Left renal cortex interstitium (tissue), 4 donors: ENCODE results near the gene SYPL1. TPM values are rescaled to one million over a fixed set of nuclear protein-coding genes. Genes with fewer than 3 reads are reported as not detected.

Experiments used
- DNase-seq, 4 donors: peaks; one replicate each; pipeline ENCODE4 v3.0.0-alpha.2; 2013; ENCODE audit warnings: low read depth in 4 of 4, low spot score in 2 of 4, missing footprints in 1 of 4
- polyA plus RNA-seq, 4 donors: library from polyadenylated mRNA; unstranded; fragments of 120-200 nt; gene quantifications; one replicate each; pipeline ENCODE4 v1.2.1, GENCODE V29; 2013; ENCODE audit not compliant: insufficient read length in 4 of 4

The SYPL1 gene
- polyA plus RNA-seq, 4 donors = 110 to 156 (median 132) TPM

DNA sequence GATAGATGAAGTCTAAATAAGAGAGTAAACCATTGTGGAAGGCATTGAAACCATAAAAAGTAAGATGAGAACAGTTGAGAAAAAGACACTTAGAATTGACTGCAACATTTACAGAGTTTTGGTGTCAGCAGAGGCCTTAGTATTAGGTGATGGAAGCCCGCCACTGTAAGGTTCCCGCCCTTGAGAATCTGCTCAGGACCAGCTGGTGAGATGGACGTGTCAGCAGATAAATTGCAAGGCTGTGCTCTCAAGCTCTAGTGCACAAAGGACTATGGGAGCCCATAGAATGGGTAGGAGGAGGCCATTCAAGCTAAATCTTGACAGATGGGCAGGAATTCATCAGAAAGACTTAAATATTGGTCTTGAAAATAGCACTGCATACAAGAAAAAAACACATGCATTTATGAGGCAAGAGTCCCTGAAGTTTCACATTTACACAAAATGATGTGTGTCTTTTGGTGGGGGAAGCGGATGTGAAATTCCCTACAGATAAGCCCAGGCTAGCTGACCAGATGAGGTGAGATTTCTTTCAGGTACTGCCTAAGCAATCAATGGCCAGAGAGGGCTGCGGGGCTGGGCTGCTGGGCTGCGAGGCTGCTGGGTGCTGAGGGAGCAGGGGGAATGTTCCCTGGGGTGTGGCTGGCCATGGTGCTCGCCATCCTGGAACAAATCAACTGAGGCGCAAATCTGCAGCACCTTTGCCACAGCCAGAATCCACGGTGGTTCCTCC lies 42.5 kb downstream of the SYPL1 start:
- DNase-seq = no peak

GRCh38 chr7:106068986-106069385 lies 43.1 kb downstream of the SYPL1 start:
- DNase-seq = no peak

GRCh38 chr7:106068538-106068961 lies 43.6 kb downstream of the SYPL1 start:
- DNase-seq = no peak

DNA sequence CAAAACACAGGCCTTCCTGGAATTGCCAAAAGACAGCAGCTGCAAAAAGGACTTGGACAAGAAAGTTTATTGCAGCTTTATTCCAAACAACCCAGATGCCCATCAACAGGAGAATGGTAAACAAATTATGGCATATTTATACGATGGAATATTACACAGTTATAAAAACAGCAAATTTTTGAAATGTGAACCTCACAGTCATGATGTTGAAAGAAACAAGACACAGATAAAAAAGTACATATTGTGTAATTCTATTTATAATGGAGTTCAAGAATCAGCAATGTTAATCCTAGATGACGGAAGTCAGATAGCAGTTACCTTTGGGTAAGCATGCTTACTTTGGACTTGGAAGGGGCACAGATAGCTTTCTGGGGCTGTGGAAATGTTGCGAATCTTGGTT lies 44.4 kb downstream of the SYPL1 start:
- no peak for DNase-seq

- no peak for DNase-seq
These were observed 46.3 kb downstream of the SYPL1 start for GRCh38 chr7:106065575-106066500.

DNA sequence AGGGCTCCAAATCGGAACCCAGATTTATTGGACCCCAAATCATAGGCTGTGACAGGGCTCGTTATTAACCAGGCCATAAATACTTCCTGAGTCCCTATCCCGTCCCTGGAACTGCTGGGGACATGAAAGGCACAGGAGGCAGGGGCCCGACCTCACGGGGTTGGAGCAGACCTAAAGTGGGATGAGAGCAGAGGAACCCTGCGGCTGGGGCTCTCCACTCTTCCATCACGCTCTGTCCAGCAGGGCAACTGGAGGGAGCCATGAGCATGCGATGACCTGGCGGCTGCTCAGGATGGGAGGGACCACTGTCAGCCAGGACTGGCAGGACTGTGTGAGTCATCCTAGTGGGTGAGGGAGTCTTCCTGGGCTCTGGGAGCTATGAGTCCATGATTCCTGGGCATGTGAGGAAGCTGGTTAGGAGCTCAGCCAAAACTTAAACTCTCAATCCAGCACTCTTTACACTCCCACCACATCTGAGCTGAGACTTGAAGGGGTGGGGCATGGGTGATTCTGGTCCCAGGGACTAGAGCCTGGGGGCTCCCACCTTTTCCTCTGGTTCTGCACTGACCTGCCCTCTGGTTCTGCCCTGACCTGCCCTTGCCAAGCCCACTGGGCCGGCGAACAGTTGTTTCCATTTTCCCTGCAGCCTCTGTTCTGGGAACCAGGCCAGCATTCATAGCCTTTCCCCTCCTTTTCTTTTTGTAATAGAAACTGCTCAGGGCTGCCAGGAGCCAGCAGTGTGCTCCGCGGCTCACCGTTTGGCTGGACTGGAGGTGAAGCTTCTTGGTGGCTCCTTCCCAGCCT lies 47.1 kb downstream of the SYPL1 start:
- DNase-seq = no peak

DNA sequence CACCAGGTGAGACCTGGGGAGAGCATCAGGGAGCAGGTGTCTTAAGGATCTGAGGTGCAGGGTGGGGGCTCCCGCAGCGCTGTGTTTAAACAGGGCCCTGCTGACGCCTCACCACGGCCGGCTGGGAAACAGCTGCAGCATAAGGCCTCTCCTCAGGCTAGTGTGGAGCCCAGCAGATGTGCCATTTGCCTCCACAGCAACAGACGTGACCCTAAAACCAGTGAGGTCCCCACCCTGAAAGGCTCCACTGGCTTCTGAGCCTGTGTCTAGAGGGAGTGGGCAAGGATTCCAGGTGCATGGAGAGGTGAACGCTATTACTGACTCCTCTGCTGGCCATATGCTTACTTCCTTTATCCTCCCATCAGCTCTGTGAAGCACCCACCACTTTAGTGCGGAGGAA lies 47.8 kb downstream of the SYPL1 start:
- DNase-seq = no peak

GRCh38 chr7:106063692-106064091 lies 48.4 kb downstream of the SYPL1 start:
- DNase-seq = no peak

GRCh38 chr7:106063024-106063423 lies 49.1 kb downstream of the SYPL1 start:
- DNase-seq = no peak

GRCh38 chr7:106062521-106062931 lies 49.6 kb downstream of the SYPL1 start:
- no peak for DNase-seq

DNA sequence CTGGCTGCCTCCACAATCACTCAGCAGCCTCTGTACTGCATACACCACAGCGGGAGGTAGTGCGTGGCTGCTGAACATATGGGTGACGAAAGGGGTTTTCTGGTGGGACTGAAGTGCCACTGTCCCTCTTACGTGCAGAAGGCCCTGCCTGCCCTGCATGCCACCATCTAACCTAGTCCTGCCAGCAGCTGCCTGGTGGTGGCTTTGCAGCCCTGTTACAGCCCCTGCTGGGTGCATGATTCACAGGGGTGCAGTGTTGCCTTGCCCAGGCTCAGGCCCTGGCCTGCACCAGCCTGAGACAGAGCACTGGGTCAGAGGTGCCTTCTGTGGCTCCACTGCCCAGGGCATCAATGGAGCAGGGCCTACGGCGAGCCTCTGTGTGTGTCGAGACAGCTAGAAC lies 50.1 kb downstream of the SYPL1 start:
- DNase-seq = no peak

- DNase-seq = no peak
These were observed 50.7 kb downstream of the SYPL1 start for GRCh38 chr7:106061301-106061979.

GRCh38 chr7:106060394-106060920 lies 51.7 kb downstream of the SYPL1 start:
- no peak for DNase-seq

- no peak for DNase-seq
These were observed 52.6 kb downstream of the SYPL1 start for GRCh38 chr7:106059556-106059955.

- DNase-seq = no peak
These were observed 53.2 kb downstream of the SYPL1 start for GRCh38 chr7:106058928-106059324.

- DNase-seq = no peak
These were observed 53.9 kb downstream of the SYPL1 start for GRCh38 chr7:106057962-106058927.

DNA sequence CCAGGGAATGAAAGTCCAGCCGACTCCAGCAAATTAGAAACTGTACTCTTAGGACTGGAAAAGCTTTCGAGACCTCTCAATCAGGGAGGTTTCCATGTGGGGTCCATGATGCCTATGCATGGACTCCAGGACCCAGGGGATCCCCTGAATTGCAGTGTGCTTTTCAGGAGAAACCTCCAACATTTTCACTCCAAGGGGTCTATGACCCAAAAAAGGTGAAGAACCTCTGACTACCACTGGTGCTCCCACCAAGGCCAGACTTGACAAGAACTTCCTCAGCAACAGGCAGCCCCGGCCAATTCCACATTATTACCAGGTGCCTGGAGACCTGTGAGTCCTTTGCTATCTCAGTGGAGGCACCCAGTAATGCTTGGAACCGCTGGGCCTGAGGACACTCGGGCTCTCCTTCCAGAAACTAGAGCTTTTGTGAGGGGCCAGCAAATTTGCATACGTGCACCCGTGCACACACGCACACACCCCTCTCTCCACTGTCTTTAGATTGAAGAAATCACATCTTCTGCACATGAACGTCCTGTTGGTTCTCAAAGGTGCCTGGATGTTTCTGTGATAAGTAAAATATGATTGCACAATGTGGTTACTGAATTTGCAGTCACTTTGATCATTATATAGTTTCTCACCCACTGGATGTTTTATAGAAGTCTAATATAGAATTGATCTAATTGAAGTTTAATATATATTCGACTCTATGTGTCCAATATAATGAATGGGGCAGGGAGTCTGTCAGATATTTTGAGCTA lies 54.7 kb downstream of the SYPL1 start:
- DNase-seq = no peak

GRCh38 chr7:106056513-106057203 lies 55.5 kb downstream of the SYPL1 start:
- no peak for DNase-seq
